Measurements from ENCODE around the gene DOK5.

DOK5 gene

DNA sequence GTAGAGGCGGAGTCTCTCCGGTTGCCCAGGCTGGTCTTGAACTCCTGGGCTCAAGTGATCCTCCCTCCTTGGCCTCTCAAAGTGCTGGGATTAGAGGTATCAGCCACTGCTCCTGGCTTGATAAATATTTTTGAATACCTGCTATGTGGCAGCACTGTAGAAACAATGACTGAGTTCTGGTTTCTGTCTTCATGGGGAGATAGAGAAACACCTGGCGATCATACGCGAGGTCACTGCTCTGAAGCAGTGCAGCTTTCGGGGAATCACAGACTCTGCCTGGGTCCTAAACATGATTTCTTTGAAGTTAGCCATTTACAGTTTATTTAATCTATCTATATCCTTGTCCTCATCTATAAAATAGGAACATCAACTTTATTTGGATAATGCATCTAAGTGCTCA, 31.2 kb downstream of the DOK5 start:
- DNase-seq (ENCODE audit: low read depth), result no peak
- no peak for TF ChIP-seq CTCF (IDR thresholded peaks at IDR 0.05; ENCODE audit: insufficient read depth, low read depth, low read length, missing control alignments)
- no peak overlapping the region for H3K4me3 ChIP-seq (ENCODE audit: low read depth, low read length)

DNA sequence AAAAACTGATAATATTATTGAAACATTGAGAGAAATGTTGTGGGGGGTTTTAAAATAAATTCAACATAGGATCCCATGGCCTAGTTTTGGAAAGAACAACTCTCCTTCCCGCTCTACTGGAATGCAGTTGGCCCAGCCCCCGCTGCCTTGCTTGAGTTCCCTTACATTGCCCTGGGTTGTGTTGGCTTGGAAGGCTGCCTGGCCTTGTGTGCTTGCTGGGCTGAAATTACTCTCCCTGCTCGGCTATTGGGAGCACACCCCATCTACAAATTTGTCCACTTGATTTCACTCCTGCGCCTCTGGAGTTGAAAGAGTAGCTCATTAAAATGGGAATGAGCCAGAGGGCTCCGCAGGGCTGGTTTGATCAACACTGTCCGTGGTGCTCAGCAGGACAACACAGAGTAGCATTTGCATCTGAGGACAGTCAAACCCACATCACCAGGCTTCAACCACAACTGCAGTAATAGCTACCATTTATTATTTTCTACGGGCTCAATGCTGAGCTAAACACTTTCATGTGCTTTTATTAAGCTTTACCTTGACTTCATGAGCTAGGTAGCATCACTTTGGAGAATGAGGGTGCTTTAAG, 35.2 kb downstream of the DOK5 start:
- H3K4me3 ChIP-seq (ENCODE audit: low read depth, low read length), result no peak overlapping the region
- no peak for TF ChIP-seq CTCF (IDR thresholded peaks at IDR 0.05; ENCODE audit: insufficient read depth, low read depth, low read length, missing control alignments)
- no peak for DNase-seq (ENCODE audit: low read depth)

- DNase-seq (ENCODE audit: low read depth), result no peak
- no peak overlapping the region for H3K4me3 ChIP-seq (ENCODE audit: low read depth, low read length)
- TF ChIP-seq CTCF (IDR thresholded peaks at IDR 0.05; ENCODE audit: insufficient read depth, low read depth, low read length, missing control alignments), result no peak
Observed at GRCh38 chr20:54512694-54513093, 37.3 kb downstream of the DOK5 start.

- no peak for TF ChIP-seq CTCF (IDR thresholded peaks at IDR 0.05; ENCODE audit: insufficient read depth, low read depth, low read length, missing control alignments)
- DNase-seq (ENCODE audit: low read depth), result no peak
- no peak overlapping the region for H3K4me3 ChIP-seq (ENCODE audit: low read depth, low read length)
Observed at GRCh38 chr20:54514028-54514607, 38.7 kb downstream of the DOK5 start.

DNA sequence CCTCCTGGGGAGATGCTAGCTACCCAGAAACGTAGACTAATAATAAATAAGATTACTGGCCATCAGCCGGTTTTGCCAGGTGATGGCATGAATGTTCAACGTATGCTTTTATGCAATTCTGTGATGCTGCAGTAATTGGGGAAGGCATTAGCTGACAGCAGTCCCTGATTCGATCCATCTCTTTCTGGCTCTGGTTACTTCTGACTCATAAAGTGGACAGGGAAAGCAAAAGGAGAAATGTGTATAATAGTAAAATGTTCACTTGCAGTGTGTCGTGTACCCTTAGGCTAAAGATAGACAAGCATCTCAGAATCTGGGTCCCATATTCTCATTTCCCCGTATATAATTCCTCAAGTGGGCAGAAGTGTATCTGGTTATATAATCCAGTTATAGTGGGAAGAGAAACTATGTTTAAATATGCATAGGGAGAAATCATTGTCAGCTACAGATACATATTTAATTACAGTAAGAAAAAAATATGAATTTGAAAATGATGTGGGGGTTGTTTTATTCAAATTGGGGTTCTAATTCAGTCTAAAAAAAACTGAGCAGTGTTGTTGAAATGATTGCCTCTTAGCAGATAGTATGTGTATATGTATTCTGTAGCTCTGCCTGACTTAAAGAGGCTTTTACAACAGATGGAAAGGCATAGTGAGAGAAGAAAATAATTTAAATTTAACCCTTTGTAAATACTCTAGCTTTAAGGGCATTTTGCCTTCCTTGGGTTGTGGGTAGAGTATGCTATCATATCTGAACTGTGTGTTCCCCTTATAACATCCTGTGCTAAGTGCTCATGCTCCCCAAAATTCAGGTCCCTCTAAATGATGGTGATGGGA, 40.6 kb downstream of the DOK5 start:
- no peak for DNase-seq (ENCODE audit: low read depth)
- TF ChIP-seq CTCF (IDR thresholded peaks at IDR 0.05; ENCODE audit: insufficient read depth, low read depth, low read length, missing control alignments), result no peak

DNA sequence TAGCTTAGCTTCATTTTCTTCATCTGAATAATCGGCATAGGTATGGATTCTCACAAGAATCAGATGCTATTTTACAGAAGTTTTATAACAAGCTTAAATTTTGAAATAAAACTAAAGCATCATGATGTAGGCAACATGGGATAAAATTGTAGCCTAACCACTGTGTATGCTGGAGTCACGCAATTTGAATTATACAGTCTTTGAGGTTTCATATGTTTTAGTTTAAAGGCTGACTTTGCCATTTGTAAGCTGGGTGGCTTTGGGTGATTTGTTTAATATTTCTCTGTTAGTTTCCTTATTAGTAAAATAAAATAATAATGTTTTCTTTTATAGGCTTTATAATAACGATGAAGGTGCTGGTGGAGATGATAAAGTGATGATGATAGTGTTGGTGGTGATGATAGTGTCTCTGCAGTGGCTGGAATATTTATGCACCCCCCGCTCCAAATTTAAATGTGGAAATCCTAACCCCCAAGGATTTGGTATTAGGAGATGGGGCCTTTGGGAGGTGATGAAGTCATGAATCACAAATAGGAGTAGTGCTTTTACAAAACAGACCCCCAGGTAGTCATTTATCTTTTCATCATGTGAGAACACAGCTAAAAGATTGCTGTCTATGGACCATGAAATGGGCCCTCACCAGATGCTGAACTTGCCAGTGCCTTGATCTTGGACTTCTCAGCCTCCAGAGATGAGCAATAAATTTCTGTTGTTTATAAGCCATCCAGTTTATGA, 42.0 kb downstream of the DOK5 start:
- DNase-seq (ENCODE audit: low read depth), result no peak
- no peak for TF ChIP-seq CTCF (IDR thresholded peaks at IDR 0.05; ENCODE audit: insufficient read depth, low read depth, low read length, missing control alignments)
- H3K4me3 ChIP-seq (ENCODE audit: low read depth, low read length), result no peak overlapping the region

More for the DNA sequence above, 40.6 kb downstream of the DOK5 start:
- H3K4me3 ChIP-seq (ENCODE audit: low read depth, low read length), result no peak overlapping the region
